WTC11 (cell line): ENCODE results near the gene KDM1A.

Experiments
- CTCF ChIP-seq: fragments of 200-600 bp; IDR thresholded peaks from 2 replicates; pipeline ENCODE4 v1.8.0; 2022; ENCODE audit warnings: antibody characterized with exemption
- IRF2 ChIP-seq: sonication (generic); formaldehyde crosslinking; IDR thresholded peaks from 2 replicates; pipeline ENCODE4 v1.8.0; 2022; ENCODE audit warnings: low read depth, missing genetic modification reagents, borderline replicate concordance
- MXD4 ChIP-seq: fragments of 250-450 bp; sonication (Bioruptor Pico); IDR thresholded peaks from 2 replicates; pipeline ENCODE4 v1.8.0; 2021; ENCODE audit warnings: mild to moderate bottlenecking, moderate library complexity, borderline replicate concordance

- TF ChIP-seq CTCF (no peak), MXD4 (CRISPR knock-in tag) (no peak), IRF2 (CRISPR knock-in tag) (no peak)
Measured at GRCh38 chr1:23083714-23084480, 64.6 kb downstream of the KDM1A start.
